Right atrium auricular region (tissue), 2 donors: ENCODE measurements around the gene STOML1. TPM values are rescaled to one million over a fixed set of nuclear protein-coding genes. Genes with fewer than 3 reads are reported as not detected.

Experiments
- DNase-seq: peaks from one replicate; pipeline ENCODE4 v3.0.0-alpha.2; 2019; ENCODE audit warnings: low spot score
- H3K27ac ChIP-seq, 2 donors: fragments of 200-600 bp; sonication (generic); 1 replicate in 1 of 2; 2 replicates in 1 of 2; pipeline ENCODE4 v1.5.1; 2016 to 2019
- H3K27me3 ChIP-seq, 2 donors: fragments of 200-600 bp; sonication (generic); one replicate each; pipeline versions ENCODE4 v1.5.1 to v1.6.0; 2017 to 2019
- H3K36me3 ChIP-seq: fragments of 200-600 bp; sonication (generic); one replicate; pipeline ENCODE4 v1.5.1; 2016
- H3K4me1 ChIP-seq, 2 donors: fragments of 200-600 bp; sonication (generic); one replicate each; pipeline versions ENCODE4 v1.5.1 to v1.6.0; 2017 to 2019
- H3K4me3 ChIP-seq, 2 donors: fragments of 200-600 bp; sonication (generic); 1 replicate in 1 of 2; 2 replicates in 1 of 2; pipeline ENCODE4 v1.5.1; 2017 to 2019; ENCODE audit warnings: mild to moderate bottlenecking in 1 of 2, moderate library complexity in 1 of 2
- H3K9me3 ChIP-seq, 2 donors: fragments of 200-600 bp; sonication (generic); one replicate each; pipeline ENCODE4 v1.5.1; 2019
- total RNA-seq, 2 donors: library from RNA; depleted of rRNA; stranded (reverse); fragments of >200 nt; gene quantifications; one replicate each; pipeline ENCODE4 v1.1.0, GENCODE V29; 2016
- TF ChIP-seq, protein P1 (sequence below), 2 donors: fragments of 200-600 bp; sonication (generic); IDR thresholded peaks; one replicate each; pipeline ENCODE4 v1.5.1; 2019; ENCODE audit warnings: antibody characterized with exemption in 2 of 2

The STOML1 gene
- total RNA-seq, 2 donors from 2014 or later: 11.8 to 23.5 TPM

GRCh38 chr15:73952913-73953750 lies 39.0 kb downstream of the STOML1 start:
- Histone ChIP-seq H3K9me3 (no peaks in the 10 kb centered on the region), H3K4me1 (peaks cover 0 to 56% of the 10 kb centered on the region in 2 donors), H3K27ac (peak overlapping the region; percentile 90), H3K27me3 (no peaks in the 10 kb centered on the region), H3K36me3 (no peaks in the 10 kb centered on the region), H3K4me3 (no peak overlapping the region)
- TF ChIP-seq, protein P1, sequence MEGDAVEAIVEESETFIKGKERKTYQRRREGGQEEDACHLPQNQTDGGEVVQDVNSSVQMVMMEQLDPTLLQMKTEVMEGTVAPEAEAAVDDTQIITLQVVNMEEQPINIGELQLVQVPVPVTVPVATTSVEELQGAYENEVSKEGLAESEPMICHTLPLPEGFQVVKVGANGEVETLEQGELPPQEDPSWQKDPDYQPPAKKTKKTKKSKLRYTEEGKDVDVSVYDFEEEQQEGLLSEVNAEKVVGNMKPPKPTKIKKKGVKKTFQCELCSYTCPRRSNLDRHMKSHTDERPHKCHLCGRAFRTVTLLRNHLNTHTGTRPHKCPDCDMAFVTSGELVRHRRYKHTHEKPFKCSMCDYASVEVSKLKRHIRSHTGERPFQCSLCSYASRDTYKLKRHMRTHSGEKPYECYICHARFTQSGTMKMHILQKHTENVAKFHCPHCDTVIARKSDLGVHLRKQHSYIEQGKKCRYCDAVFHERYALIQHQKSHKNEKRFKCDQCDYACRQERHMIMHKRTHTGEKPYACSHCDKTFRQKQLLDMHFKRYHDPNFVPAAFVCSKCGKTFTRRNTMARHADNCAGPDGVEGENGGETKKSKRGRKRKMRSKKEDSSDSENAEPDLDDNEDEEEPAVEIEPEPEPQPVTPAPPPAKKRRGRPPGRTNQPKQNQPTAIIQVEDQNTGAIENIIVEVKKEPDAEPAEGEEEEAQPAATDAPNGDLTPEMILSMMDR (IDR thresholded peaks at IDR 0.05): no peak
- no peak for DNase-seq

DNA sequence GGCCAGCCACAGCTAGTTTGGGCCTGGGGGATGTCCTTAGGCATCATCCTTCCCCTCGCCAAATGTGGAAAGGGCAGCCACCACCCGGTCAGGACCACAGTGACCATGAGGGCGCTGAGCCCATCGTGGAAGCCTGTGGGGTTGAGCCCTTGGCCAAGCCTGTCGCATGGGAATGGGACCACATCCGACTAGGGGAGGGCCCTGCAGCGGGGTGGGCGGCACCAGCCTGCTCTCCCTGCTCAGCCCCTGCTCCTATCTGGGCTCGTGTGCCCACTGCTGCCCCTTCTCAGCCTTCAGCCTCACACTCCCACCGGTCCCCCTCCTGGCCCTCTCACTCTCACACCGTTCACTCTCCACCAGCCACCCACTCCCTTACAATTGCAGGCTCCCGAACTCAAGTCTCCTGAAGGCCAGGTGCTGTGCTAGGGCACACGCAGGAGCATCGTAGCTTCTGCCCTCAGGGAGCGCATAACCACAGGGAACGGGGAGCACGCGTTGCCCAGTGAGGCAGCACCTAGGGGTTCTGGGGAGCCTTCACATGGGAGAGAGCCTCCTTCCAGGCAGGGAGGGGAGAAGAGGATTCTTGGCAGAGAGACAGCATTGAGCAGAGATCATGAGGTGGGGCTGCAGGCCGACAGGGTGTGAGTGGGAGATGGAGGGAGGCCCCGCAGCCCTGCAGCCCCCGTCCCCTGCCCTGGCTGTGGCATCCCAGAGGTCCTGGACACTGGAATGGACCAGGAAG lies 39.8 kb downstream of the STOML1 start:
- TF ChIP-seq, protein P1 (IDR thresholded peaks at IDR 0.05): no peak
- Histone ChIP-seq H3K9me3 (no peaks in the 10 kb centered on the region), H3K27ac (peak overlapping the region; percentile 90), H3K4me1 (peaks cover 0 to 54% of the 10 kb centered on the region in 2 donors), H3K36me3 (peaks cover 8% of the 10 kb centered on the region), H3K4me3 (no peak overlapping the region), H3K27me3 (no peaks in the 10 kb centered on the region)
- DNase-seq: no peak

DNA sequence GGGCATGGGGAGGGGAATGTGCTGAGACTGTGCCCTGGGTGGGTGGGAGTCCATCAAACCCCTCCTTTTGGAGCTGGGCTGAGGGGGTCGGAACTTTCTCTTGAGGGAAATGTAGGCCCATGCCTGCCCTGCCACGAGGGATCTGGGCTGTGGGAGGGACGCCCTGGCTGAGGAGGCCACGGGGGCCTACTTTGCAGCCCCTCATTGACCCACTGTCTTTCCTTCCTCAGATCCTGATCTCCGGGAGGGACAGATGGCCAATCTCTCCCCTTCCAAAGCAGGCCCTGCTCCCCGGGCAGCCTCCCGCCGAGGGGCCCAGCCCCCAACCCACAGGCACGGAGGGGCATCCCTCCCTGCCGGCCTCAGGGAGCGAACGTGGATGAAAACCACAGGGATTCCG lies 40.5 kb downstream of the STOML1 start:
- peak overlapping the region; percentile 90 for H3K27ac ChIP-seq
- TF ChIP-seq, protein P1 (IDR thresholded peaks at IDR 0.05): no peak
- peaks cover 15% of the 10 kb centered on the region for H3K36me3 ChIP-seq
- no peaks in the 10 kb centered on the region for H3K9me3 ChIP-seq
- H3K4me1 ChIP-seq: peaks cover 0 to 47% of the 10 kb centered on the region in 2 donors
- DNase-seq: no peak
- no peak overlapping the region for H3K4me3 ChIP-seq
- no peaks in the 10 kb centered on the region for H3K27me3 ChIP-seq

DNA sequence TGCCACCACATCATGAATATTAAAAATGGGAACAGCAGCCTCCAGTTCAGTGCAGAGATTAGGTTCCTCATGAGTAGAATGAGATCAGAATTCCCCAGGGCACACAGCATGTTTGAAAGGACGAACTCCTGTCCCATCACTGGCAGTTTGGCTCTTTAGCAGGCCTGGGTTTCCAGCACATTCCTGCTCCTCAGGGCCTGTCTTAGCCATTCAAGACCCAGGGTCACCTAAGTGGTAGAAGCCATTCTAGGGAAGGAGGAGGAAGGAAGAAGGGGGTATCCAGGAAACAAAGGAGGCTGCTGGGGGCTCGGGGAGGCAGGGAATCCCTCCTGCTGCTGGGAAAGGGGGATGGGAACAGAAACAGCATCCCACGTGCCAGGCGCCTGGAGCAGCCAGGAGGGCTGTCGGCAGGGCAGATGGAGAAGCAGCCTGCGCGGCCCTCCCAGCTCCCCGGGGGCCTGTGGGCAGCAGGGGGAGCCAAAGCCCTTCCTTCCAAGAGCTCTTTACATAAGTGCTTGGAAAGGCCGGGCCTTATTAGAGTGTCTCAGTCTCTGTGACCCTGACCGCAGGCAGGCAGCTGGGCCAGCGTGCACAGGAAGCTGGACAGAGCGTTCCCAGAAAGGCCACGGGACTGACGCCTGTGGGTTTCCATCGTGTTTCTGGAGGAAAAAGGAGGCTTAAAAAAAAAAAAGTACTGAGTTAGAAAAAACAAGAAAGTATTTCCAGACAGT lies 41.1 kb downstream of the STOML1 start:
- no peaks in the 10 kb centered on the region for H3K9me3 ChIP-seq
- peak; percentile 96 for DNase-seq
- peak overlapping the region; percentile 90 for H3K27ac ChIP-seq
- TF ChIP-seq, protein P1 (IDR thresholded peaks at IDR 0.05): peak; percentile 53 to 90
- no peak overlapping the region for H3K4me3 ChIP-seq
- peaks cover 16% of the 10 kb centered on the region for H3K36me3 ChIP-seq
- H3K4me1 ChIP-seq: peaks cover 0 to 41% of the 10 kb centered on the region in 2 donors
- no peaks in the 10 kb centered on the region for H3K27me3 ChIP-seq

DNA sequence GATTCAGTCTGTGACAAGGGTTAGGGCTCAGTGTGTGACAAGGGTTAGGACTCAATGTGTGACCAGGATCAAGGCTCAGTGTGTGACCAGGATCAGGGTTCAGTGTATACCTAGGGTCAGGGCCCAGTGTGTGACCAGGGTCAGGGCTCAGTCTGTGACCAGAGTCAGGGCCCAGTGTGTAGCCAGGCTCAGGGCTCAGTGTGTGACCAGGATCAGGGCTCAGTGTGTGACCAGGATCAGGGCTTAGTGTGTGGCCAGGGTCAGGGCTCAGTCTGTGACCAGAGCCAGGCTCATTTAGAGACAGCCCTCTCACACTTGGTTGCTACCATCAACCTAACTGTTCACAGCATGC lies 41.6 kb downstream of the STOML1 start:
- peak overlapping the region; percentile 90 for H3K27ac ChIP-seq
- no peak for DNase-seq
- no peaks in the 10 kb centered on the region for H3K9me3 ChIP-seq
- H3K4me3 ChIP-seq: no peak overlapping the region
- H3K36me3 ChIP-seq: peaks cover 16% of the 10 kb centered on the region
- TF ChIP-seq, protein P1 (IDR thresholded peaks at IDR 0.05): no peak
- no peaks in the 10 kb centered on the region for H3K27me3 ChIP-seq
- peaks cover 0 to 36% of the 10 kb centered on the region in 2 donors for H3K4me1 ChIP-seq
